Measurements from ENCODE around the gene RAPGEF6.
A peak's percentile ranks its signal among the peaks of the same experiment; 100 is the strongest.
"Not testable (repeated sequence)": the region's sequence is repeated elsewhere in the genome, so short reads cannot be mapped to it uniquely, and the experiment has no call there.

The RAPGEF6 gene

DNA sequence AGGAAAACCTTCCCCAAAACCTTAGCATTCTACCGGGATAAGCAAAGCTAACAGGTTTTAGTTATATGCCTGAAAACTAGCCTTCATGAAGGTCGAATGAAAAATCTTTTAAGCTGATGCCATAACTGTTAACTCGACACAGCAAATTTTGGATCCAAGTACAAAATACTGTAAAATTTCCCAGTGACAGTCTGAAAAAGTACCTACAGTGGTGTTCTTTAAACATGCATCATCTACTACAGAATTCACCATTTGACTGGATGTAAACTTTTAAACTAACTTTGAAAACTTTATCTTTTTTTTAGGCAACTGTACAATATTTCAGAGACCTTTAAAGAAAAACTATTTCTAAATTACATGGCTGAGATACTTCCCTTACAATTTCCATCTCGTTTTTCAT is 791 bp downstream of the RAPGEF6 start:
- no peaks in the 10 kb centered on the region for H3K9me3 Mint-ChIP-seq
- no peak for DNase-seq
- H3K27me3 Mint-ChIP-seq: no peaks in the 10 kb centered on the region

DNA sequence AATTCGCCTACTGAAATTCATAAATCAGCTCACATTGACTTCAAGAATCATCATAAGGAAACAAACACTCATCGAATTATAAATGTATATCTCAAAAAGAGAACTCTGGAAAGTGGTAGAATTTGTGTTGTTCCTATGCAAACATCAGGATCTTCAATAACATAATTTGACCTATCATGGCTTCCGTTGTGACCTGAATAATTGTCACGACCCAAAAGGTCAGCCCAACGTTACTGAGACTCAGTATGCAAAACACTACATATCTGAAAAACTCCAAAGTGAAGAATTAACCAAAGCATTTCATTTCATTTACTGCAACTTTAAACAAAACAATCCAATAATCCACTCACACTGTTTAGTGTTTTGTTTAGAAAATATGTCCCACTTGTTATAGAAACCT is 1.2 kb downstream of the RAPGEF6 start:
- DNase-seq: no peak
- H3K27ac Mint-ChIP-seq: peak overlapping the region; percentile 96
- peaks cover 27% of the 10 kb centered on the region for H3K36me3 Mint-ChIP-seq (ENCODE audit: low read depth)
- H3K27me3 Mint-ChIP-seq: no peaks in the 10 kb centered on the region
- peaks cover 30% of the 10 kb centered on the region for H3K4me1 Mint-ChIP-seq (ENCODE audit: low read depth)
- no peak overlapping the region for H3K4me3 Mint-ChIP-seq
- no peaks in the 10 kb centered on the region for H3K9me3 Mint-ChIP-seq

More for the DNA sequence above, 791 bp downstream of the RAPGEF6 start:
- Mint-ChIP-seq H3K4me3 (no peak overlapping the region), H3K36me3 (ENCODE audit: low read depth) (peaks cover 23% of the 10 kb centered on the region), H3K4me1 (ENCODE audit: low read depth) (peaks cover 30% of the 10 kb centered on the region), H3K27ac (peak overlapping the region; percentile 96)

DNA sequence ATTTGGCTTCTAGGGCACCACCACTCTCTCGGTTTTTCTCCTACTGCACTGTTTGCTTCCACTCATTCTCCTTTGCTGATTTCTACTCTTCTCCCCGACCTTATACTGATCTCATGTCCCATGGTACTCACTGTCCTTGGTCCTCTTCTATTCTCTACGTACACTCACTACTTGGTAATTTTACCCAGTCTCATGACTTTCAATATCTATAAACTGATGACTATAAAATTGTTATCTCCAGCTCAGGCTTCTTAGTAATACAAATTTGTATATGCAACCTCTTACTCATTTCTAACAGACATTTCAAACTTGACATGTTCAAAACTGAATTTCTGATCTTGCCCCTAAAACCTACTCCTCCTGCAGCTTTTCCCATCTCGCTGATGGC is 4.1 kb downstream of the RAPGEF6 start:
- no peak for DNase-seq
- H3K9me3 Mint-ChIP-seq: no peaks in the 10 kb centered on the region
- no peaks in the 10 kb centered on the region for H3K27me3 Mint-ChIP-seq
- H3K4me3 Mint-ChIP-seq: no peak overlapping the region
- H3K36me3 Mint-ChIP-seq (ENCODE audit: low read depth): peaks cover 37% of the 10 kb centered on the region
- peaks cover 46% of the 10 kb centered on the region for H3K4me1 Mint-ChIP-seq (ENCODE audit: low read depth)
- H3K27ac Mint-ChIP-seq: no peak overlapping the region

DNA sequence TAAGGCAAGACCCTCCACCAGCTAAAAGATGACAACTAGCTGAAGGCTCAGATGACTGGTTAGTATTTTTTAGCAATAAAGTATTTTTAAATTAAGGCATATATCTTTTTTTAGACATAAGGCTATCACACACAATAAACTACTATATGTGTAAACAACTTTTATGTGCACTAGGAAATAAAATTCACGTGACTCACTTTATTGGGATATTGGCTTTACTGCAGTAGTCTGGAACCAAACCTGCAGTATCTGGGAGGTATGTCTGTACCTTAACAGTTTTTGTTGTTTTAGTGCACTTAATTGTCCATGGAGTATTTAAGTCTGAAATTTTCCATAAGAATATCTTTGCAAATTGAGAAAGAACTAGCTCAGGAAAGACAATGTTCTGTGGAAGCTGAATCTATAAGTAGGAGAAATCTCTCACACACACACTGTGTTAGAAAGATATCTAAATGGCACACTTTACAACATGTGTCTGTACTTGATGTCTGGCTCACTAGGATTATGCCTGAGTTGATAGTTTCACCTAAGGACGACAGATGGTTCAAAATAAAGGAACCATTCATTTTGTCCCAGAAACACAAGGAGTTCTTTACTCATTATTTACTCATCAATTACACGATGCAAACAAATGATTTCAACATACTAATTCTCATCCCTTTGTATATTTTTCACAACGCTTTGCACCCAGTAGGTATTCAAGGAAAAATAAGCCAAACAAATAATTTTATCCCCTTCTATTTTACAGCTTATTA is 4.6 kb downstream of the RAPGEF6 start:
- Mint-ChIP-seq H3K4me3 (peak overlapping the region; percentile 5), H3K4me1 (ENCODE audit: low read depth) (peaks cover 47% of the 10 kb centered on the region)

DNA sequence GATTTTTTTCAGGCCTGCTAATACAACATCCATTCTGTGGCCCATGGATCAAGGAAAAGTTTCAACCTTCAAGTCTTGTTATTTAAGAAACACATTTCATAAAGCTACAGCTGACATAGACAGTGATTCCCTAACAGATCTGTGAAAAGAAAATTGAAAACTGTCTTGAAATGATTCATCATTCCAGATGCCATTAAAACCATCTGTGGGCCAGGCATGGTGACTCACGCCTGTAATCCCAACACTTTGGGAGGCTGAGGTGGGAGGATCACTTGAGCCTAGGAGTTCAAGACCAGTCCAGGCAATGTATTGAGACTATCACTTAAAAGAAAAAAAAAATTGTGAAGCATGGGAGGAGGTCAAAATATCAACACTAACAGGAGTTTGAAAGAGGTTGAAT is 6.0 kb downstream of the RAPGEF6 start:
- peak overlapping the region; percentile 8 for H3K4me3 Mint-ChIP-seq
- no peaks in the 10 kb centered on the region for H3K27me3 Mint-ChIP-seq
- peaks cover 52% of the 10 kb centered on the region for H3K4me1 Mint-ChIP-seq (ENCODE audit: low read depth)
- peak overlapping the region; percentile 63 for H3K27ac Mint-ChIP-seq
- H3K36me3 Mint-ChIP-seq (ENCODE audit: low read depth): peaks cover 32% of the 10 kb centered on the region
- no peak for DNase-seq
- no peaks in the 10 kb centered on the region for H3K9me3 Mint-ChIP-seq

More for the DNA sequence above, 4.6 kb downstream of the RAPGEF6 start:
- Mint-ChIP-seq H3K27ac (peak overlapping the region; percentile 63), H3K27me3 (no peaks in the 10 kb centered on the region), H3K36me3 (ENCODE audit: low read depth) (peaks cover 36% of the 10 kb centered on the region), H3K9me3 (no peaks in the 10 kb centered on the region)
- DNase-seq: no peak

DNA sequence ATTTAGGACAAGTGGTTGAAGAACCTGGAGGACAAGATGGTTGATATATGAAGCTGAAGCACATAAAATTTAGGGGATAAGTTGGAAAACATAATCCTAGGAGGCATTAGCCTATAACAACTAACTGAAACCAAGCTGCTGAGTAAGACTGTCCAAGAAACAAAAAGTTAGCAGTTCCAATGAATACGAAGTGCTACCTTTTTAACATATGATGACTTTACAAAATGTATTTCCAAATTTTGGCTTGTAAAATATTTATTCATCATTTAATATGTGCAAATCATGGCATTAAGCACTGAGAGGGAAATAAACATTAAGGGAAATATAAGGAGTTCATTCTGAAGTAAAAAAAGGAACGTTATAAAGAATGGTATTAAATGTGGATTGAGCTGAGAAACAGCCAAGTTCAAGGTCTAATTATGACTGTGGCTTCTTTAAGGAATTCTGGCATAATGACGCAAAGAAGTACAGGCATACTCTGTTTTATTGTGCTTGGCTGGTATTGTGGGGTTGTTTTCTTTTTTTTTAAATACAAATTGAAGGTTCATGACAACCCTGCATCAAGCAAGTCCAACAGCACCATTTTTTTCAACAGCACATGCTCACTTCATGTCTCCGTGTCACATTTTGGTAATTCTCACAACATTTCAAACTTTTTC is 7.7 kb downstream of the RAPGEF6 start:
- Mint-ChIP-seq H3K27ac (no peak overlapping the region), H3K36me3 (ENCODE audit: low read depth) (peaks cover 44% of the 10 kb centered on the region), H3K27me3 (no peaks in the 10 kb centered on the region), H3K9me3 (no peaks in the 10 kb centered on the region), H3K4me1 (ENCODE audit: low read depth) (peaks cover 62% of the 10 kb centered on the region), H3K4me3 (no peak overlapping the region)
- no peak for DNase-seq

DNA sequence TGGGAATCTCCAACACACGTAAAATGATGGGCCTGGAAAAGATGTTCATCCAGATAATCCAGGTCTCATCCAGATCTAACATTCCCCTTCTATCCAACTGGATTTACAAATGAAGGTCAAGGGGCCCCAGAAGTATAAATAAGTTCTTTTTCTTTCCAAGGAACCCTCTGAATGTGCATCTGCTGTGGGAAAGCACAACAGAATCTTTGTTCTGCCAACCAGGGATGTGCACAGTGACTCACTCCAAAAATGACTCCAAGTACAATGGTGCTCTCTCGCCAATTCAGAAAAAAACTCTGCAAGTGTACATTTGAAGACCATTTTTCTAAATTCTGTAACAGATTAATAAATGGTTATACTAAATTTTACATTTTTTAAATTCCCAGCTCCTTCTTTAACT is 12.4 kb downstream of the RAPGEF6 start:
- peaks cover 77% of the 10 kb centered on the region for H3K4me1 Mint-ChIP-seq (ENCODE audit: low read depth)
- no peaks in the 10 kb centered on the region for H3K27me3 Mint-ChIP-seq
- H3K9me3 Mint-ChIP-seq: no peaks in the 10 kb centered on the region
- DNase-seq: no peak
- peak overlapping the region; percentile 19 for H3K27ac Mint-ChIP-seq
- H3K4me3 Mint-ChIP-seq: no peak overlapping the region
- peaks cover 43% of the 10 kb centered on the region for H3K36me3 Mint-ChIP-seq (ENCODE audit: low read depth)

DNA sequence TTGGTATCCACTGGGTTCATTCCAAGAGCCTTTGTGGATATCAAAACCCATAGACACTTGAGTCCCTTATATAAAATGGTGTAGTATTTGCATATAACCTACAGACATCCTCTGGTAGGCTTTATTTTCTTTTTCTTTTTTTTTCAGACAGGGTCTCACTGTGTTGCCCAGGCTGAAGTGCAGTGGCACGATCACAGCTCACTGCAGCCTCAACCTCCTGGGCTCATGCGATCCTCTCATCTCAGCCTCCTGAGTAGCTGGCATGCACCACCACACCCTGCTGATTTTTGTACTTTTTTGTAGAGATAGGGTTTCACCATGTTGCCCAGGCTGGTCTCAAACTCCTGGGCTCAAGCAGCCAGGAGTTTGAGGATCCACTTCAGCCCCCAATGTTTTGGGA is 13.9 kb downstream of the RAPGEF6 start:
- H3K27me3 Mint-ChIP-seq, DNase-seq, H3K9me3 Mint-ChIP-seq, H3K27ac Mint-ChIP-seq, H3K4me3 Mint-ChIP-seq: not testable (repeated sequence)
- Mint-ChIP-seq H3K36me3 (ENCODE audit: low read depth) (peaks cover 52% of the 10 kb centered on the region), H3K4me1 (ENCODE audit: low read depth) (peaks cover 77% of the 10 kb centered on the region)

DNA sequence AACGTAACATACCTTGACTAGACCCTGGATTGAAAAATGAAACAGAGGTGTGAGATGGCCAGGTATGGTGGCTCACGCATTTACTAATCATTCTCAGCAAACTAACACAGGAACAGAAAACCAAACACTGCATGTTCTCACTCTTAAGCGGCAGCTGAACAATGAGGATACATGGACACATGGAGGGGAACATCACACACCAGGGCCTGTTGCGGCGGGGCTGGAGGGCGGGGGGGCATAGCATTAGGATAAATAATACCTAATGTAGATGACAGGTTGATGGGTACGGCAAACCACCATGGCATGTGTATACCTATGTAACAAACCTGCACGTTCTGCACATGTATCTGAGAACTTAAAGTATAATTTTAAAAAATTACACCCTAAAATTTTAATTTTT is 15.9 kb downstream of the RAPGEF6 start:
- Mint-ChIP-seq H3K9me3 (peaks cover 6% of the 10 kb centered on the region), H3K27me3 (no peaks in the 10 kb centered on the region), H3K4me3 (no peak overlapping the region), H3K4me1 (ENCODE audit: low read depth) (peaks cover 81% of the 10 kb centered on the region), H3K27ac (no peak overlapping the region), H3K36me3 (ENCODE audit: low read depth) (peaks cover 60% of the 10 kb centered on the region)
- no peak for DNase-seq

DNA sequence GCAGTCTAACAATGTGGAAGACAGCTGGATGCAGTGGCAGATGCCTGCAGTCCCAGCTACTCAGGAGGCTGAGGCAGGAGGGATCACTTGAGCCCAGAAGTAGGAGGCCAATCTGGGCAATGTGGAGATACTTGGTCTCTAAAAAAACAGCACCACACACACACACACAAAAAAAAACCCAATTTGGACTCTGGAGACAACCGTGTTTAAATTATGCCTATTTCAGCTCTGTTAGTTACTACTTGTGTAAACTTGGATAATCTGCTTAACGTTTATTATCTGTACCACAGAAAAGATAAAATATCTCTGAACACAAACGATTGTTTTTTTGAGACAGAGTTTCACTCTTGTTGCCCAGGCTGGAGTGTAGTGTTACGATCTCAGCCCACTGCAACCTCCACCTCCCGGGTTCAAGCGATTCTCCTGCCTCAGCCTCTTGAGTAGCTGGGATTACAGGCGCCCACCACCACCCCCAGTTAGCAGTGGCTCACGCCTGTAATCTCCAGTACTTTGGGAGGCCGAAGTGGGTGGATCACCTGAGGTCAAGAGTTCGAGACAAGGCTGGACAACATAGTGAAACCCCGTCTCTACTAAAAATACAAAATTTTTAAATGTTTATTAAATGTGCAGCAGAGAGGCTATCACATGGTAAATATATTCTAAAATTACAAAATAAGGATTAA is 17.7 kb downstream of the RAPGEF6 start:
- no peak overlapping the region for H3K4me3 Mint-ChIP-seq
- H3K4me1 Mint-ChIP-seq (ENCODE audit: low read depth): peaks cover 74% of the 10 kb centered on the region
- H3K27me3 Mint-ChIP-seq: no peaks in the 10 kb centered on the region
- no peak overlapping the region for H3K27ac Mint-ChIP-seq
- peaks cover 55% of the 10 kb centered on the region for H3K36me3 Mint-ChIP-seq (ENCODE audit: low read depth)
- peaks cover 6% of the 10 kb centered on the region for H3K9me3 Mint-ChIP-seq
- no peak for DNase-seq

DNA sequence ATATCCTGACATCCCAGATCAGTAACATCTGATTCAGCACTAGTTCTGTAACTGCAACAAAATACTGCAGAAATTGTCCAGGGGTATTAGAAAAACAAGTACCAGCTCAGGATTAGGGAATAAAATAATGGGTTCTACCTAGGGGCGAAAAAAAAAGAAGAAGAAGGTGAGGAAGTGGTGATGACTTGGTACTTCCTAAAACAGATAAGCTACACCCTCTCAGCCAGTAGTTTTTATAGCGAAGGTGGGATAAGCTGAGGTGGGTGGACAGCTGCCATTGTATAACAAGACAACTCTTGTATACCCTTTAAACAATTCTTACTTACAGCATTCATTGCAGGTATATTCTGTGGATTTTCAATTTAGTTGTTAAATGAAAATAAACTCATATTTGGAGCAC is 19.1 kb downstream of the RAPGEF6 start:
- peaks cover 69% of the 10 kb centered on the region for H3K4me1 Mint-ChIP-seq (ENCODE audit: low read depth)
- no peak overlapping the region for H3K4me3 Mint-ChIP-seq
- H3K27ac Mint-ChIP-seq: peak overlapping the region; percentile 16

DNA sequence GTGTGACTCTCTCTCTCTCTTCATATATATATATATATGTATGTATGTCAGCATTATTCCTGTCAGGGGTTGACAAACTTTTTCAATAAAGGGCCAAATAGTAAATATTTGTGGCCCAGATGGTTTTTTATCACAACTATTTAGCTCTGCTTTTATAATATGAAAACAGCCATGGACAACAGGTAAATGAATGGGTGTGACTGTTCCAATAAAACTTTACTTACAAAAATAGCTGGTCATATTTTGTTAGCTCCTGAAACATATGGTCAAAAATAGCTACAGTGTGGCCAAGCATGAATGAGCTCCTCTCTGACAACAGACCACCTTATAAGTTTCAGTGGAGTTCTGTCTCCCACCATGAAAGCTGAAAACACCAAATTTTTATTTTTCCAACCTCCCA is 21.6 kb downstream of the RAPGEF6 start:
- no peak for DNase-seq
- H3K27ac Mint-ChIP-seq: no peak overlapping the region
- no peaks in the 10 kb centered on the region for H3K27me3 Mint-ChIP-seq
- H3K36me3 Mint-ChIP-seq (ENCODE audit: low read depth): peaks cover 58% of the 10 kb centered on the region
- H3K4me3 Mint-ChIP-seq: no peak overlapping the region
- H3K9me3 Mint-ChIP-seq: peaks cover 6% of the 10 kb centered on the region
- peaks cover 71% of the 10 kb centered on the region for H3K4me1 Mint-ChIP-seq (ENCODE audit: low read depth)

More for the DNA sequence above, 19.1 kb downstream of the RAPGEF6 start:
- Mint-ChIP-seq H3K36me3 (ENCODE audit: low read depth) (peaks cover 53% of the 10 kb centered on the region), H3K9me3 (peaks cover 6% of the 10 kb centered on the region), H3K27me3 (no peaks in the 10 kb centered on the region)
- DNase-seq: no peak

DNA sequence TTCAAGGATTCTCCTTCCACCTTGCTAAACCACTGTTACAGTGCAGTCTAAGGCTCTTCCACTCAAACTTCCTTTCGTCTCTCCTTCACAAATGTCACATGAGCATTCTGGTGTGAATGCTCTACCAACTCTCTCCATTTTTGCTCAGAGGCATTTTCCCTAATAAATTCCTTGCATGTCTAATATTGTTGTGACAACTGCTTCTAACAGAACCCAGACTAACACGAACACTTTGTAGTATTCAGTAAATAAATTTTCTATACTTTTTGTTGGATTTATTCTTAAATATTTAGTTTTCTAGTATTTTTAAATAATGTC is 24.0 kb downstream of the RAPGEF6 start:
- no peak for DNase-seq
- Mint-ChIP-seq H3K9me3 (peaks cover 6% of the 10 kb centered on the region), H3K36me3 (ENCODE audit: low read depth) (peaks cover 48% of the 10 kb centered on the region), H3K27ac (no peak overlapping the region), H3K27me3 (no peaks in the 10 kb centered on the region), H3K4me3 (no peak overlapping the region), H3K4me1 (ENCODE audit: low read depth) (peaks cover 72% of the 10 kb centered on the region)

DNA sequence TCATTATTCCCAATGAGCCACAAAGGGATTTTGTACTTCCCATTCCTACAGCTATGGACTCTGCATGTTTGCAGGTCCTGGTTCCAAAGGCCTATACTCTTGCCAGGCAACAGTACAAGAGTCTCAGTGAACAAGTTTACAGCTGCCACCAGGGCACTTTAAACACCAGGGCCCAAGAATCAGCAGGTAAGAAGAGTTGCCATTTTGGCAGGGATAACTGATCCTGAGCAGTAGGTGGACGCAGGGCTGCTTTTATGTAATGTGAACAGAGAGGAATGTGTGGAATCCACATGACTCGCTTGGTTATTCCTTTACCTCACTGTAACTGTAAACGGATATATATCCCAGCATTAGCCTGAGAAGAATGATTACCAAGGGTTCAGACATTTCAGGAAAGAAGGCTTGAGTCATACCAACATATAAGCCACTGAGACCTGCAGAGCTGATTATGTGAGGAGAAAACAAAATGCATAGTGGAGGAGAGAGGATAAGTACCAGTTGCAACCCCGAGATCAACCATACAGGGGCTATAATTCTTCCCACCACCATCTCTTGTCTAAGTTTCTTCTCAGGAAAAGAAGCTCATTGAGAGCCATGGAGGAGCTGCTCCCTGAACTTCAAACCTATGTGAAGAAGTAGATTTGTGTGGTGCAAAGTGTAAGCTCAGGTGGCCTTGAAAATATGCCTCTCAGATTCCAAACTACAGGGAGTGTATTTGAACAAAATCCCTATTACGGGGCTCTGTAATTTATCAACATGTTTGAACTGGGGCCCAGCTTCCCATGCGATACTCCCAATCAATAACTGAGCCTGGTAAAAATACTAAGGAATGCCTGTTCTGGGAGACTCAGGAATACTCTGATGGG is 24.6 kb downstream of the RAPGEF6 start:
- Mint-ChIP-seq H3K9me3 (peaks cover 6% of the 10 kb centered on the region), H3K27ac (no peak overlapping the region), H3K4me3 (no peak overlapping the region), H3K4me1 (ENCODE audit: low read depth) (peaks cover 69% of the 10 kb centered on the region), H3K27me3 (no peaks in the 10 kb centered on the region), H3K36me3 (ENCODE audit: low read depth) (peaks cover 43% of the 10 kb centered on the region)
- no peak for DNase-seq
